ENCODE results near the gene ALAS1.

DNA sequence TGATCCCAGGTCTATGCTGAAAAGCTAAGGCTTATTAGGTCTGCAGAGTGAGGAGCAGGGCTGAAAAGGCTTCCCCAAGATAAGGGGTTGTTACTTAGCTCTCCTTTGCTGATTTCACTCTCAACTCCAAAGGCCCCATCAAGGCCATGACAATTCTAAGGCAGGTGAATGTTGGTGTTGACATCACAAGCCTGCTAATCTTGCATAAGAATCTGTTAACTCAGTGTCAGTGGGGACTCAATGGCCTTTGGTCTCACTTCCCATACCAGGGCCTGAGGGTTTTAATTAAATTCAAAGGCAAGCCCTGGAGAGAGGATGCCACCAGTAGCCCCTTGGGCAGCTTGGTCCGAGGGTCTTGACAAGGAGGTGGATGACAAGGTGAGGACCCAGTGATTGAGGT lies 9.4 kb upstream of the ALAS1 start:
- TF ChIP-seq, protein P1, sequence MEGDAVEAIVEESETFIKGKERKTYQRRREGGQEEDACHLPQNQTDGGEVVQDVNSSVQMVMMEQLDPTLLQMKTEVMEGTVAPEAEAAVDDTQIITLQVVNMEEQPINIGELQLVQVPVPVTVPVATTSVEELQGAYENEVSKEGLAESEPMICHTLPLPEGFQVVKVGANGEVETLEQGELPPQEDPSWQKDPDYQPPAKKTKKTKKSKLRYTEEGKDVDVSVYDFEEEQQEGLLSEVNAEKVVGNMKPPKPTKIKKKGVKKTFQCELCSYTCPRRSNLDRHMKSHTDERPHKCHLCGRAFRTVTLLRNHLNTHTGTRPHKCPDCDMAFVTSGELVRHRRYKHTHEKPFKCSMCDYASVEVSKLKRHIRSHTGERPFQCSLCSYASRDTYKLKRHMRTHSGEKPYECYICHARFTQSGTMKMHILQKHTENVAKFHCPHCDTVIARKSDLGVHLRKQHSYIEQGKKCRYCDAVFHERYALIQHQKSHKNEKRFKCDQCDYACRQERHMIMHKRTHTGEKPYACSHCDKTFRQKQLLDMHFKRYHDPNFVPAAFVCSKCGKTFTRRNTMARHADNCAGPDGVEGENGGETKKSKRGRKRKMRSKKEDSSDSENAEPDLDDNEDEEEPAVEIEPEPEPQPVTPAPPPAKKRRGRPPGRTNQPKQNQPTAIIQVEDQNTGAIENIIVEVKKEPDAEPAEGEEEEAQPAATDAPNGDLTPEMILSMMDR (IDR thresholded peaks at IDR 0.05) = no peak
- TF ChIP-seq EP300 (IDR thresholded peaks at IDR 0.05) (no peak), POLR2A (IDR thresholded peaks at IDR 0.05) (no peak)

Measured in gastroesophageal sphincter (tissue), 3 donors.